GM23248 (cell line): ENCODE measurements around the gene PANX1.

Experiments used
- EZH2 ChIP-seq: fragments of 200-600 bp; sonication (generic); IDR thresholded peaks from 2 replicates; pipeline ENCODE4 v1.6.1; 2018; ENCODE audit warnings: antibody characterized with exemption, mild to moderate bottlenecking; ENCODE audit not compliant: insufficient read depth, poor library complexity, severe bottlenecking
- EZH2phosphoT487 ChIP-seq: fragments of 200-600 bp; sonication (generic); IDR thresholded peaks from 2 replicates; pipeline ENCODE4 v1.6.1; 2018; ENCODE audit warnings: antibody characterized with exemption, moderate library complexity, mild to moderate bottlenecking, low read depth; ENCODE audit not compliant: insufficient read depth

DNA sequence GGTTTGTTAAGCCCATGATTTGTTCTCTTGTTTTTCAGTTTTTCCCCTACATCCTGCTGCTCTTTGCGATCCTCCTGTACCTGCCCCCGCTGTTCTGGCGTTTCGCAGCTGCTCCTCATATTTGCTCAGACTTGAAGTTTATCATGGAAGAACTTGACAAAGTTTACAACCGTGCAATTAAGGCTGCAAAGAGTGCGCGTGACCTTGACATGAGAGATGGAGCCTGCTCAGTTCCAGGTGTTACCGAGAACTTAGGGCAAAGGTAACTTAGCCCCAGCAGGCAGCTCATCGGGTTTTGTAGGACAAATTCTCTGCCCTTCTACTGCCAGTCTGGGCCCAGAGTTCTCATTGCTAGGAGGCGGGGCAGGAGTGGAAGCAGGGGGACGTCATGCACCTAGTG lies 49.7 kb downstream of the PANX1 start:
- TF ChIP-seq EZH2 (no peak), EZH2phosphoT487 (no peak)
